ENCODE results near the gene SLC25A12. TPM values are rescaled to one million over a fixed set of nuclear protein-coding genes. Genes with fewer than 3 reads are reported as not detected.
"Not testable (repeated sequence)": the region's sequence is repeated elsewhere in the genome, so short reads cannot be mapped to it uniquely, and the experiment has no call there.

SLC25A12 gene
- total RNA-seq, 1 experiment from 2014 or later = 23.6 TPM

- no peaks in the 10 kb centered on the region for H3K27me3 ChIP-seq
- no peak overlapping the region for H3K4me3 ChIP-seq
- no peak overlapping the region for H3K27ac ChIP-seq
- H3K4me1 ChIP-seq = no peaks in the 10 kb centered on the region
- H3K9me3 ChIP-seq (replicated peaks) = no peaks in the 10 kb centered on the region
- DNase-seq = no peak
- peaks cover 14% of the 10 kb centered on the region for H3K36me3 ChIP-seq
These were observed 70.0 kb downstream of the SLC25A12 start for GRCh38 chr2:171824086-171824485.

- no peaks in the 10 kb centered on the region for H3K9me3 ChIP-seq (replicated peaks)
- H3K36me3 ChIP-seq = peaks cover 7% of the 10 kb centered on the region; the same call in 1 of the 2 replicates
- no peak for DNase-seq
- no peak overlapping the region for H3K4me3 ChIP-seq
- H3K27ac ChIP-seq = no peak overlapping the region
- H3K4me1 ChIP-seq = no peaks in the 10 kb centered on the region
- H3K27me3 ChIP-seq = no peaks in the 10 kb centered on the region
These were observed 71.3 kb downstream of the SLC25A12 start for GRCh38 chr2:171822525-171823322.

GRCh38 chr2:171819453-171819852 lies 74.6 kb downstream of the SLC25A12 start:
- Histone ChIP-seq H3K36me3 (peaks cover 3% of the 10 kb centered on the region; the same call in 1 of the 2 replicates), H3K9me3 (replicated peaks) (no peaks in the 10 kb centered on the region), H3K4me3 (no peak overlapping the region), H3K4me1 (no peaks in the 10 kb centered on the region), H3K27me3 (no peaks in the 10 kb centered on the region), H3K27ac (no peak overlapping the region)
- DNase-seq = no peak

- Histone ChIP-seq H3K27me3 (no peaks in the 10 kb centered on the region), H3K9me3 (replicated peaks) (no peaks in the 10 kb centered on the region), H3K4me3 (no peak overlapping the region), H3K27ac (no peak overlapping the region), H3K4me1 (peaks cover 2% of the 10 kb centered on the region; the same call in 1 of the 2 replicates), H3K36me3 (no peaks in the 10 kb centered on the region)
- no peak for DNase-seq
These were observed 79.2 kb downstream of the SLC25A12 start for GRCh38 chr2:171814883-171815282.

GRCh38 chr2:171814174-171814573 lies 79.9 kb downstream of the SLC25A12 start:
- Histone ChIP-seq H3K36me3 (peaks cover 5% of the 10 kb centered on the region; the same call in 1 of the 2 replicates), H3K27ac (no peak overlapping the region), H3K4me1 (peaks cover 2% of the 10 kb centered on the region; the same call in 1 of the 2 replicates), H3K9me3 (replicated peaks) (no peaks in the 10 kb centered on the region), H3K27me3 (no peaks in the 10 kb centered on the region), H3K4me3 (no peak overlapping the region)
- DNase-seq = no peak

GRCh38 chr2:171813729-171814128 lies 80.3 kb downstream of the SLC25A12 start:
- Histone ChIP-seq H3K36me3 (peaks cover 6% of the 10 kb centered on the region; the same call in 1 of the 2 replicates), H3K27ac (no peak overlapping the region), H3K9me3 (replicated peaks) (no peaks in the 10 kb centered on the region), H3K4me1 (peaks cover 2% of the 10 kb centered on the region; the same call in 1 of the 2 replicates), H3K4me3 (no peak overlapping the region), H3K27me3 (no peaks in the 10 kb centered on the region)
- no peak for DNase-seq

- DNase-seq = no peak
- H3K9me3 ChIP-seq (replicated peaks) = no peaks in the 10 kb centered on the region
- H3K27ac ChIP-seq = no peak overlapping the region
- H3K27me3 ChIP-seq = no peaks in the 10 kb centered on the region
- H3K4me3 ChIP-seq = no peak overlapping the region
- H3K4me1 ChIP-seq = peaks cover 2% of the 10 kb centered on the region; the same call in 1 of the 2 replicates
- H3K36me3 ChIP-seq = peaks cover 6% of the 10 kb centered on the region; the same call in 1 of the 2 replicates
These were observed 80.9 kb downstream of the SLC25A12 start for GRCh38 chr2:171813126-171813525.

- H3K4me1 ChIP-seq = peaks cover 2% of the 10 kb centered on the region; the same call in 1 of the 2 replicates
- no peak overlapping the region for H3K27ac ChIP-seq
- peak in 1 of 2 experiments; percentile 51 for DNase-seq
These were observed 82.8 kb downstream of the SLC25A12 start for GRCh38 chr2:171811245-171811628.

GRCh38 chr2:171810422-171811244 lies 83.4 kb downstream of the SLC25A12 start:
- H3K27me3 ChIP-seq = no peaks in the 10 kb centered on the region
- H3K27ac ChIP-seq = no peak overlapping the region
- no peaks in the 10 kb centered on the region for H3K9me3 ChIP-seq (replicated peaks)
- no peak overlapping the region for H3K4me3 ChIP-seq
- H3K36me3 ChIP-seq = peaks cover 6% of the 10 kb centered on the region; the same call in 1 of the 2 replicates
- H3K4me1 ChIP-seq = peaks cover 2% of the 10 kb centered on the region; the same call in 1 of the 2 replicates
- peak in 1 of 2 experiments; percentile 58 for DNase-seq

More at GRCh38 chr2:171811245-171811628, 82.8 kb downstream of the SLC25A12 start:
- Histone ChIP-seq H3K27me3 (no peaks in the 10 kb centered on the region), H3K9me3 (replicated peaks) (no peaks in the 10 kb centered on the region), H3K36me3 (peaks cover 6% of the 10 kb centered on the region; the same call in 1 of the 2 replicates), H3K4me3 (no peak overlapping the region)

- H3K27ac ChIP-seq; H3K4me1 ChIP-seq; H3K9me3 ChIP-seq (replicated peaks); DNase-seq; H3K27me3 ChIP-seq; H3K4me3 ChIP-seq; H3K36me3 ChIP-seq: not testable (repeated sequence)
These were observed 85.2 kb downstream of the SLC25A12 start for GRCh38 chr2:171808885-171809284.

GRCh38 chr2:171807831-171808393 lies 86.1 kb downstream of the SLC25A12 start:
- DNase-seq = no peak
- H3K27ac ChIP-seq = no peak overlapping the region
- H3K4me1 ChIP-seq = peaks cover 2% of the 10 kb centered on the region; the same call in 1 of the 2 replicates

GRCh38 chr2:171807119-171807518 lies 86.9 kb downstream of the SLC25A12 start:
- H3K27me3 ChIP-seq = no peaks in the 10 kb centered on the region
- no peak overlapping the region for H3K27ac ChIP-seq
- DNase-seq = no peak
- H3K4me3 ChIP-seq = no peak overlapping the region
- H3K9me3 ChIP-seq (replicated peaks) = no peaks in the 10 kb centered on the region
- peaks cover 2% of the 10 kb centered on the region; the same call in 1 of the 2 replicates for H3K4me1 ChIP-seq
- peaks cover 6% of the 10 kb centered on the region; the same call in 1 of the 2 replicates for H3K36me3 ChIP-seq

More at GRCh38 chr2:171807831-171808393, 86.1 kb downstream of the SLC25A12 start:
- H3K4me3 ChIP-seq = no peak overlapping the region
- H3K9me3 ChIP-seq (replicated peaks) = no peaks in the 10 kb centered on the region
- peaks cover 6% of the 10 kb centered on the region; the same call in 1 of the 2 replicates for H3K36me3 ChIP-seq
- no peaks in the 10 kb centered on the region for H3K27me3 ChIP-seq

GRCh38 chr2:171804456-171804855 lies 89.6 kb downstream of the SLC25A12 start:
- no peaks in the 10 kb centered on the region for H3K9me3 ChIP-seq (replicated peaks)
- DNase-seq = no peak
- peaks cover 3% of the 10 kb centered on the region; the same call in 1 of the 2 replicates for H3K36me3 ChIP-seq
- H3K27ac ChIP-seq = no peak overlapping the region
- no peak overlapping the region for H3K4me3 ChIP-seq
- no peaks in the 10 kb centered on the region for H3K27me3 ChIP-seq
- no peaks in the 10 kb centered on the region for H3K4me1 ChIP-seq

- no peak for DNase-seq
- H3K4me1 ChIP-seq = no peaks in the 10 kb centered on the region
- no peak overlapping the region for H3K27ac ChIP-seq
- no peaks in the 10 kb centered on the region for H3K36me3 ChIP-seq
- no peak overlapping the region for H3K4me3 ChIP-seq
- no peaks in the 10 kb centered on the region for H3K9me3 ChIP-seq (replicated peaks)
- no peaks in the 10 kb centered on the region for H3K27me3 ChIP-seq
These were observed 90.3 kb downstream of the SLC25A12 start for GRCh38 chr2:171803757-171804156.

All from SJCRH30 (cell line).